ENCODE data around the gene PTPN5. TPM values are rescaled to one million over a fixed set of nuclear protein-coding genes. Genes with fewer than 3 reads are reported as not detected.

Gene PTPN5
- total and polyA plus RNA-seq, 2 experiments from 2014 or later: 1.1 to 1.6 TPM

- Histone ChIP-seq H3K27ac (no peak overlapping the region), H3K27me3 (no peaks in the 10 kb centered on the region), H3K36me3 (no peaks in the 10 kb centered on the region), H3K4me1 (ENCODE audit: low read depth) (no peaks in the 10 kb centered on the region), H3K4me3 (no peak overlapping the region), H3K9me3 (ENCODE audit: low read depth) (no peaks in the 10 kb centered on the region)
- DNase-seq (ENCODE audit: low read depth in 1 of 2, low spot score in 1 of 2): peak in 1 of 2 donors; percentile 25
- TF ChIP-seq CTCF (IDR thresholded peaks at IDR 0.05; ENCODE audit: low read depth, low read length): no peak
These were observed 33.8 kb downstream of the PTPN5 start for GRCh38 chr11:18757811-18758210.

- no peak for DNase-seq (ENCODE audit: low read depth in 1 of 2, low spot score in 1 of 2)
- Histone ChIP-seq H3K27ac (no peak overlapping the region), H3K9me3 (ENCODE audit: low read depth) (no peaks in the 10 kb centered on the region), H3K4me3 (no peak overlapping the region), H3K36me3 (no peaks in the 10 kb centered on the region), H3K4me1 (ENCODE audit: low read depth) (no peaks in the 10 kb centered on the region), H3K27me3 (no peaks in the 10 kb centered on the region)
- no peak for TF ChIP-seq CTCF (IDR thresholded peaks at IDR 0.05; ENCODE audit: low read depth, low read length)
These were observed 34.7 kb downstream of the PTPN5 start for GRCh38 chr11:18756889-18757288.

- no peak overlapping the region for H3K27ac ChIP-seq
- no peaks in the 10 kb centered on the region for H3K36me3 ChIP-seq
- no peaks in the 10 kb centered on the region for H3K27me3 ChIP-seq
- no peaks in the 10 kb centered on the region for H3K4me1 ChIP-seq (ENCODE audit: low read depth)
- no peak overlapping the region for H3K4me3 ChIP-seq
- H3K9me3 ChIP-seq (ENCODE audit: low read depth): no peaks in the 10 kb centered on the region
- TF ChIP-seq CTCF (IDR thresholded peaks at IDR 0.05; ENCODE audit: low read depth, low read length): no peak
- no peak for DNase-seq (ENCODE audit: low read depth in 1 of 2, low spot score in 1 of 2)
These were observed 37.3 kb downstream of the PTPN5 start for GRCh38 chr11:18754308-18754707.

DNA sequence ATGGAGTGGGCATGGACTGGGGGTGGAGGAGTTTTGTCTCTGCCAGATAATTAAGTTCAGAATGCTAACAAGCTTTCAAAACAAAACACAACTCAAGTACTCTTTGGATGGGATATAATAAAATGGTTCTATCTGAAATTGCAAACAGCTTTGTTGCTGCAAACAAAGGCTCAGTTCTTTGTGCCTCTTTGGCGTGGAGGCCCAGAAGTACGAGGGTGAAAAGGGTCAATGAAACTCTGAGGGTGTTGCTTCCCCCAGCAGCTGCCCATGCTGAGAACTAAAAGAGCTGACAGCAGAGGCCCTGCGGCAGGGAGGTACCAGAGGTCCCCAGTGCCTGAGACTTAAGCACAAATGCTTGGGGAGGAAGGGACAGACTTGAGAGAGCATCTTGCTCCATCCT, 39.1 kb downstream of the PTPN5 start:
- no peak overlapping the region for H3K4me3 ChIP-seq
- no peak for DNase-seq (ENCODE audit: low read depth in 1 of 2, low spot score in 1 of 2)
- H3K9me3 ChIP-seq (ENCODE audit: low read depth): no peaks in the 10 kb centered on the region
- TF ChIP-seq CTCF (IDR thresholded peaks at IDR 0.05; ENCODE audit: low read depth, low read length): no peak
- no peaks in the 10 kb centered on the region for H3K27me3 ChIP-seq
- no peak overlapping the region for H3K27ac ChIP-seq
- H3K36me3 ChIP-seq: no peaks in the 10 kb centered on the region
- no peaks in the 10 kb centered on the region for H3K4me1 ChIP-seq (ENCODE audit: low read depth)

- Histone ChIP-seq H3K9me3 (ENCODE audit: low read depth) (no peaks in the 10 kb centered on the region), H3K27me3 (no peaks in the 10 kb centered on the region), H3K36me3 (no peaks in the 10 kb centered on the region), H3K4me1 (ENCODE audit: low read depth) (no peaks in the 10 kb centered on the region), H3K4me3 (no peak overlapping the region), H3K27ac (no peak overlapping the region)
- no peak for DNase-seq (ENCODE audit: low read depth in 1 of 2, low spot score in 1 of 2)
- no peak for TF ChIP-seq CTCF (IDR thresholded peaks at IDR 0.05; ENCODE audit: low read depth, low read length)
These were observed 40.7 kb downstream of the PTPN5 start for GRCh38 chr11:18750944-18751343.

Data from cardiac muscle cell (in vitro differentiated cells and primary cell).